Kidney epithelial cell (primary cell): Measurements from ENCODE around the gene THUMPD1. TPM values are rescaled to one million over a fixed set of nuclear protein-coding genes. Genes with fewer than 3 reads are reported as not detected.
A peak's percentile ranks its signal among the peaks of the same experiment; 100 is the strongest.
"Not testable (repeated sequence)": the region's sequence is repeated elsewhere in the genome, so short reads cannot be mapped to it uniquely, and the experiment has no call there.

Experiments used
- DNase-seq: peaks from one replicate; pipeline ENCODE4 v3.0.0-alpha.2; 2010; ENCODE audit warnings: low read depth
- H3K27me3 ChIP-seq: 2 replicates; pipeline ENCODE4 v1.6.0; 2011; ENCODE audit warnings: low read length; ENCODE audit not compliant: control insufficient read depth, insufficient read depth
- H3K36me3 ChIP-seq: 2 replicates; pipeline ENCODE4 v1.5.1; 2011; ENCODE audit warnings: low read length; ENCODE audit not compliant: control insufficient read depth, insufficient read depth
- H3K4me3 ChIP-seq: 2 replicates; pipeline ENCODE4 v1.5.1; 2011; ENCODE audit warnings: low read depth, mild to moderate bottlenecking, control low read depth, low read length
- CTCF ChIP-seq: IDR thresholded peaks from 2 replicates; pipeline ENCODE4 v1.5.1; 2011; ENCODE audit warnings: mild to moderate bottlenecking, moderate library complexity, low read length, control low read depth, inconsistent platforms; ENCODE audit not compliant: insufficient read depth, poor library complexity, severe bottlenecking
- total RNA-seq: library from RNA; depleted of rRNA; stranded (reverse); fragments of >200 nt; gene quantifications from 2 replicates; pipeline ENCODE4 v1.2.3, GENCODE V29; 2015

The THUMPD1 gene
- total RNA-seq, 1 donor from 2014 or later = 70.8 TPM

DNA sequence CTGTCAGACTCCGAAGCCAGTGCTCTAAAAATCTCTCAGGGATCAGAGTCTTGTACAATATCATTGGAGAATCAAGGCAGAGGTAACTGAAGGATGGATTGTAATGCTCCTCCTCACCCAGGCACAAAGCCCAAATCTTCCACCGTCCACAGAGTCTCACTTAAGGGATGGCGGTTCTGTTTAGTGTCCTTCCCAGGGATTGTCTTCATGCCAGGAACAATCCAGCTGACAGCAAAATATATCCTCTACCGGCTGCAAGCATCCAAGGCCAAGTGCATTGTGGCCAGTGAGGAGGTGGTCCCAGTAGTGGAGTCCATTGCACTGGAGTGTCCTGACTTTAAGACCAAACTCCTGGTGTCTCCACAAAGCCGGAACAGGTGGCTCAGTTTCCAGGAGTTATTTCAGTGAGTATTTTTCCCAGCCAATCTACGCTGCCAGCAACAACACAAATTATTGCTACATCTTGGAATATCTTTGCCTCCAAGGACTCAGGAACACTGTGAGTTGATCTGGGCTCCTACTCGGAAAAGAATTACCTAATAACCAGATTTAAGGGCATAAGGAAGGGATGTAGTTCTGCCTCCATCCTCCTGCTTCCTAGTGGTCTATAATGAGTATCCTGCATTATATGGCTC lies 30.2 kb downstream of the THUMPD1 start:
- no peak for DNase-seq
- no peak for TF ChIP-seq CTCF
- H3K36me3 ChIP-seq = no peaks in the 10 kb centered on the region
- H3K27me3 ChIP-seq = no peaks in the 10 kb centered on the region
- H3K4me3 ChIP-seq = no peak overlapping the region

GRCh38 chr16:20708129-20708528 lies 33.5 kb downstream of the THUMPD1 start:
- not testable (repeated sequence) for H3K27me3 ChIP-seq, H3K4me3 ChIP-seq, DNase-seq, H3K36me3 ChIP-seq
- peak; percentile 23 for TF ChIP-seq CTCF

DNA sequence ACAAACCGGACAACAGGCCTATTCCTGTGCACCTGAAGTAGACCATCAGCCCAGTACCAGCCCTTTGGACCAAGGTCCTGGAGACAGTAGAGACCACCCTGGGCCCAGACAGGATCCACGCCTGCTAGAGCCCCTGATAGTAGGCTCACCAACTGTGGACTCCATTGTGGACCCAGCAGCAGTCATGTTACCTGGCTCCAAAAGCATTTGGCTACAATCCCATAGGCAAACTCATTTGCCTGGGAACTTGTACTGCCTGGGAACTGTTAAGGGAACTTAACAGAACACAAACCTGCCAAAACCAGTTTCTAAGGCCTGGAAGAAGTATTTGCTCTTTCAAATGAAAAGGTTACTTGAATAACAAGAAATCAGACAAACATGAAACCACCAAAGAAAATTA lies 34.2 kb downstream of the THUMPD1 start:
- no peak for TF ChIP-seq CTCF
- H3K4me3 ChIP-seq = no peak overlapping the region
- no peaks in the 10 kb centered on the region for H3K36me3 ChIP-seq
- DNase-seq = no peak
- H3K27me3 ChIP-seq = no peaks in the 10 kb centered on the region

- H3K4me3 ChIP-seq, H3K36me3 ChIP-seq, H3K27me3 ChIP-seq, DNase-seq: not testable (repeated sequence)
These were observed 35.6 kb downstream of the THUMPD1 start for GRCh38 chr16:20705972-20706371.

GRCh38 chr16:20704281-20704680 lies 37.3 kb downstream of the THUMPD1 start:
- no peaks in the 10 kb centered on the region for H3K27me3 ChIP-seq
- no peak overlapping the region for H3K4me3 ChIP-seq
- no peaks in the 10 kb centered on the region for H3K36me3 ChIP-seq
- no peak for DNase-seq
- TF ChIP-seq CTCF = no peak

GRCh38 chr16:20701692-20702091 lies 39.9 kb downstream of the THUMPD1 start:
- DNase-seq, H3K27me3 ChIP-seq, H3K4me3 ChIP-seq, H3K36me3 ChIP-seq: not testable (repeated sequence)

- no peak for DNase-seq
- TF ChIP-seq CTCF = no peak
- no peaks in the 10 kb centered on the region for H3K27me3 ChIP-seq
- H3K4me3 ChIP-seq = no peak overlapping the region
- H3K36me3 ChIP-seq = no peaks in the 10 kb centered on the region
These were observed 45.0 kb downstream of the THUMPD1 start for GRCh38 chr16:20696618-20697017.
